Stomach (tissue), 9 donors: ENCODE results near the gene FRY. TPM values are rescaled to one million over a fixed set of nuclear protein-coding genes. Genes with fewer than 3 reads are reported as not detected.

Experiments
- DNase-seq, 2 donors: peaks; one replicate each; pipeline versions ENCODE4 v3.0.0 to v3.0.0-alpha.2; 2013 to 2019
- H3K27ac ChIP-seq, 5 donors: fragments of 200-600 bp in 4 of 5; sonication (generic) in 4 of 5; one replicate each; pipeline ENCODE4 v1.5.1; 2013 to 2019; ENCODE audit warnings: mild to moderate bottlenecking in 1 of 5, moderate library complexity in 1 of 5
- H3K27me3 ChIP-seq, 3 donors: fragments of 200-600 bp; sonication (generic); one replicate each; pipeline ENCODE4 v1.5.1; 2017 to 2019; ENCODE audit warnings: mixed run types in 1 of 3
- H3K36me3 ChIP-seq, 4 donors: fragments of 200-600 bp; sonication (generic); 1 replicate in 3 of 4; 2 replicates in 1 of 4; pipeline ENCODE4 v1.5.1; 2016 to 2019
- H3K4me1 ChIP-seq, 4 donors: fragments of 200-600 bp; sonication (generic); one replicate each; pipeline ENCODE4 v1.5.1; 2016 to 2019
- H3K4me3 ChIP-seq, 4 donors: fragments of 200-600 bp; sonication (generic) in 3 of 4; one replicate each; pipeline ENCODE4 v1.5.1; 2016 to 2019; ENCODE audit warnings: mild to moderate bottlenecking in 1 of 4
- H3K9me3 ChIP-seq, 4 donors: fragments of 200-600 bp; sonication (generic); one replicate each; pipeline ENCODE4 v1.5.1; 2016 to 2019
- CTCF ChIP-seq, 7 experiments: fragments of 450-650 bp in 4 of 7; fragments of 200-600 bp in 3 of 7; sonication (generic) in 3 of 7; IDR thresholded peaks; one replicate each; pipeline ENCODE4 v1.5.1; 2016 to 2019; ENCODE audit warnings: antibody characterized with exemption in 7 of 7, control low read depth in 2 of 7, mild to moderate bottlenecking in 1 of 7
- EP300 ChIP-seq: sonication (generic); formaldehyde crosslinking; IDR thresholded peaks from one replicate; pipeline ENCODE4 v1.6.1; 2017; ENCODE audit warnings: antibody characterized with exemption
- POLR2A ChIP-seq, 4 donors: fragments of 450-650 bp; IDR thresholded peaks; one replicate each; pipeline ENCODE4 v1.6.1; 2016; ENCODE audit warnings: antibody characterized with exemption in 4 of 4, control low read depth in 2 of 4, mild to moderate bottlenecking in 1 of 4, moderate library complexity in 1 of 4
- POLR2AphosphoS5 ChIP-seq, 3 donors: sonication (generic); formaldehyde crosslinking; IDR thresholded peaks; one replicate each; pipeline ENCODE4 v1.6.1; 2016; ENCODE audit warnings: antibody characterized with exemption in 3 of 3
- WGBS, 5 donors: extraction: QIAGEN DNeasy Blood & Tissue Kit in 3 of 5; methylation state at CpG; one replicate each; pipeline versions ENCODE4 v1.1.5 to v1.1.7; 2013 to 2018; 5-methylcytosine and 5-hydroxymethylcytosine counted together
- intact Hi-C: fragments of 100-400 bp; cut with DNase I; formaldehyde crosslinking; loops from one replicate; pipeline ENCODE4 v1.15.1; 2023; ENCODE audit warnings: low total_unique reads
- polyA plus RNA-seq, 3 donors: library from polyadenylated mRNA; stranded (reverse); fragments of 200-250 nt; gene quantifications; one replicate each; pipeline ENCODE4 v1.2.3, GENCODE V29; 2013
- total RNA-seq, 5 donors: library from RNA; depleted of rRNA; stranded (reverse); fragments of >200 nt; gene quantifications; one replicate each; pipeline versions ENCODE4 v1.1.0 to v1.2.3, GENCODE V29; 2014 to 2016
- donor health status: healthy with polysubstance abuse.
- donor health status: Bipolar disorder and iron deficiency.
- donor health status: healthy.

Gene FRY
- total and polyA plus RNA-seq, 8 donors, result 3.5 to 97.1 (median 16.4) TPM

- H3K4me1 ChIP-seq, result peaks cover 5 to 28% (median 13%) of the 10 kb centered on the region in 4 donors
- H3K4me3 ChIP-seq, result no peak overlapping the region
- H3K27ac ChIP-seq, result peak overlapping the region in 1 of 5 donors; percentile 17
- H3K9me3 ChIP-seq, result no peaks in the 10 kb centered on the region
- no peak for DNase-seq
- peaks cover 4 to 23% (median 22%) of the 10 kb centered on the region in 4 donors for H3K36me3 ChIP-seq
- WGBS, 5 donors, result 0 to 53% (median 0%) methylated on average over 1 of the region's 1 CpG
- no peaks in the 10 kb centered on the region for H3K27me3 ChIP-seq
- intact Hi-C loops, result no loop called here
- TF ChIP-seq CTCF (IDR thresholded peaks at IDR 0.05), result no peak
- no peak for TF ChIP-seq POLR2A (IDR thresholded peaks at IDR 0.05)
- no peak for TF ChIP-seq EP300
- TF ChIP-seq POLR2AphosphoS5 (IDR thresholded peaks at IDR 0.05), result no peak
Observed at GRCh38 chr13:32247887-32248286, 216.3 kb downstream of the FRY start.

- peaks cover 4 to 20% (median 19%) of the 10 kb centered on the region in 4 donors for H3K36me3 ChIP-seq
- no peak for DNase-seq
- intact Hi-C loops, result no loop called here
- no peak overlapping the region for H3K27ac ChIP-seq
- peaks cover 5 to 35% (median 17%) of the 10 kb centered on the region in 4 donors for H3K4me1 ChIP-seq
- whole genome bisulfite sequencing, 5 donors, result 75 to 92% (median 87%) methylated on average over 3 of the region's 3 CpGs
- no peak overlapping the region for H3K4me3 ChIP-seq
- no peak for TF ChIP-seq POLR2A (IDR thresholded peaks at IDR 0.05)
- TF ChIP-seq POLR2AphosphoS5 (IDR thresholded peaks at IDR 0.05), result no peak
- TF ChIP-seq EP300, result no peak
- no peak for TF ChIP-seq CTCF (IDR thresholded peaks at IDR 0.05)
- no peaks in the 10 kb centered on the region for H3K27me3 ChIP-seq
- no peaks in the 10 kb centered on the region for H3K9me3 ChIP-seq
Observed at GRCh38 chr13:32248801-32249200, 217.2 kb downstream of the FRY start.

- no peak for DNase-seq
- H3K9me3 ChIP-seq, result no peaks in the 10 kb centered on the region
- peak overlapping the region in 3 of 5 donors; percentile 84 to 86 (median 84) for H3K27ac ChIP-seq
- H3K27me3 ChIP-seq, result no peaks in the 10 kb centered on the region
- H3K36me3 ChIP-seq, result peaks cover 0 to 14% (median 13%) of the 10 kb centered on the region in 4 donors
- intact Hi-C loops, result no loop called here
- H3K4me3 ChIP-seq, result no peak overlapping the region
- no peak for TF ChIP-seq POLR2A (IDR thresholded peaks at IDR 0.05)
- no peak for TF ChIP-seq POLR2AphosphoS5 (IDR thresholded peaks at IDR 0.05)
- no peak for TF ChIP-seq CTCF (IDR thresholded peaks at IDR 0.05)
- no peak for TF ChIP-seq EP300
- 65 to 84% (median 72%) methylated on average over 4 of the region's 4 CpGs for WGBS, 5 donors
- H3K4me1 ChIP-seq, result peaks cover 4 to 49% (median 29%) of the 10 kb centered on the region in 4 donors
Observed at GRCh38 chr13:32252812-32253438, 221.4 kb downstream of the FRY start.

- no peaks in the 10 kb centered on the region for H3K9me3 ChIP-seq
- H3K4me3 ChIP-seq, result peak overlapping the region; percentile 24 to 40 (median 32)
- peak overlapping the region; percentile 83 to 98 (median 84) for H3K27ac ChIP-seq
- peak; percentile 52 to 66 for DNase-seq
- intact Hi-C loops, result no loop called here
- TF ChIP-seq POLR2AphosphoS5 (IDR thresholded peaks at IDR 0.05) (peak; percentile 60 to 85 (median 81)), POLR2A (IDR thresholded peaks at IDR 0.05) (peak in 1 of 4 donors; percentile 56), CTCF (IDR thresholded peaks at IDR 0.05) (no peak)
- H3K4me1 ChIP-seq, result peaks cover 4 to 52% (median 27%) of the 10 kb centered on the region in 4 donors
- H3K27me3 ChIP-seq, result no peaks in the 10 kb centered on the region
- peaks cover 0 to 15% (median 14%) of the 10 kb centered on the region in 4 donors for H3K36me3 ChIP-seq
- WGBS, 5 donors, result 30 to 41% (median 35%) methylated on average over 14 of the region's 14 CpGs
Observed at GRCh38 chr13:32253911-32254399, 222.4 kb downstream of the FRY start.
